Left renal pelvis (tissue), 4 donors: ENCODE measurements around the gene VNN1. TPM values are rescaled to one million over a fixed set of nuclear protein-coding genes. Genes with fewer than 3 reads are reported as not detected.

Experiments used
- polyA plus RNA-seq, 4 donors: library from polyadenylated mRNA; unstranded; fragments of 120-200 nt; gene quantifications; one replicate each; pipeline ENCODE4 v1.2.1, GENCODE V29; 2013; ENCODE audit not compliant: insufficient read length in 4 of 4

Gene VNN1
- polyA plus RNA-seq, 4 donors = 0.09 to 1.5 (median 0.19) TPM

Other genes starting within 250 kb of the VNN1 start
- 10 to 100 TPM; 75.9 to 98.3 (median 91.4) TPM for gene STX7, start 200.9 kb downstream of the VNN1 start, polyA plus RNA-seq
- gene TAAR9, start 175.8 kb downstream of the VNN1 start, polyA plus RNA-seq = not detected
- gene TAAR8, start 161.4 kb downstream of the VNN1 start, polyA plus RNA-seq = not detected
- under 1 TPM in 1 of 4 donors, not detected in 3; 0.17 TPM for gene TAAR6, start 143.7 kb downstream of the VNN1 start, polyA plus RNA-seq
- not detected for gene TAAR5, start 124.3 kb downstream of the VNN1 start, polyA plus RNA-seq
- gene TAAR2, start 89.8 kb downstream of the VNN1 start, polyA plus RNA-seq = not detected
- gene TAAR1, start 54.9 kb downstream of the VNN1 start, polyA plus RNA-seq = under 1 TPM in 3 of 4 donors, not detected in 1; 0.15 to 0.32 (median 0.17) TPM
- gene VNN2, start 43.8 kb upstream of the VNN1 start, polyA plus RNA-seq = 1 to 10 TPM; 2.0 to 2.6 (median 2.5) TPM
- 10 to 100 TPM; 31.3 to 40.7 (median 33.7) TPM for gene SLC18B1, start 84.6 kb upstream of the VNN1 start, polyA plus RNA-seq
- 1,000 to 10,000 TPM; 1,868 to 2,354 (median 1,911) TPM for gene RPS12, start 100.5 kb upstream of the VNN1 start, polyA plus RNA-seq